K562 (cell line): ENCODE measurements around the gene PRR35. TPM values are rescaled to one million over a fixed set of nuclear protein-coding genes. Genes with fewer than 3 reads are reported as not detected.

Experiments used
- ATAC-seq: fragments of 200-7000 bp; cut with Tn5 transposase; 3 replicates; pipeline ENCODE4 v1.9.1; 2020; ENCODE audit warnings: moderate library complexity
- BruUV-seq: library from RNA; stranded (reverse); fragments of 400-500 nt; replicated peaks from 2 replicates; lab custom pipeline; 2021; lab: Mats Ljungman, UMichigan
- CTCF ChIA-PET: fragments of 300-600 bp; formaldehyde crosslinking; extraction: SDS; loops from one replicate; lab custom pipeline; 2021; ENCODE audit warnings: low intra/inter-chr PET ratio; lab: Yijun Ruan, JAX
- POLR2A ChIA-PET: fragments of 300-600, 350-650 bp; sonication (Branson Sonifier 250); formaldehyde crosslinking; extraction: SDS; loops from one replicate; lab custom pipeline; 2021; ENCODE audit warnings: antibody characterized with exemption, inconsistent platforms; lab: Yijun Ruan, JAX
- DNase-seq, 4 experiments: peaks; one replicate each; pipeline versions ENCODE4 v3.0.0 to v3.0.0-alpha.2; 2011 to 2018; ENCODE audit warnings: low spot score in 3 of 4, mixed read lengths in 3 of 4; ENCODE audit errors: extremely low read depth in 1 of 4
- FAIRE-seq: peaks from 2 replicates; lab custom pipeline; 2011; peaks lifted over from hg19 to GRCh38; lab: Jason Lieb, UNC
- H2AFZ ChIP-seq: 2 replicates; pipeline ENCODE4 v1.6.0; 2011; ENCODE audit warnings: low read depth, low read length, control low read depth, inconsistent platforms
- H3K27ac ChIP-seq: fragments of 200-600 bp; 3 replicates; pipeline ENCODE4 v1.8.0; 2011; ENCODE audit warnings: low read depth, mild to moderate bottlenecking, control low read depth, inconsistent platforms, low read length, moderate library complexity, mixed read lengths; ENCODE audit errors: extremely low read depth
- H3K27me3 ChIP-seq, 2 experiments: fragments of 300-600 bp in 1 of 2; 2 replicates in 1 of 2; 3 replicates in 1 of 2; pipeline versions ENCODE4 v1.6.0 to v1.8.0; 2011; ENCODE audit warnings: inconsistent platforms in 2 of 2, low read length in 2 of 2, mild to moderate bottlenecking in 1 of 2, mixed read lengths in 1 of 2, moderate library complexity in 1 of 2; ENCODE audit not compliant: control insufficient read depth in 2 of 2, insufficient read depth in 2 of 2
- H3K36me3 ChIP-seq: fragments of 300-600 bp; 3 replicates; pipeline ENCODE4 v1.8.0; 2011; ENCODE audit warnings: mild to moderate bottlenecking, low read length, inconsistent platforms; ENCODE audit not compliant: control insufficient read depth, insufficient read depth
- H3K4me1 ChIP-seq, 2 experiments: fragments of 200-600 bp in 1 of 2; replicated peaks in 1 of 2; 2 replicates in 1 of 2; 3 replicates in 1 of 2; pipeline versions ENCODE4 v1.5.1 to v1.8.0; 2011; ENCODE audit warnings: inconsistent platforms in 2 of 2, low read length in 2 of 2, mild to moderate bottlenecking in 1 of 2, mixed read lengths in 1 of 2, moderate library complexity in 1 of 2; ENCODE audit not compliant: control insufficient read depth in 2 of 2, insufficient read depth in 2 of 2
- H3K4me2 ChIP-seq: 2 replicates; pipeline ENCODE4 v1.6.1; 2011; ENCODE audit warnings: low read length, control low read depth, inconsistent platforms, mixed read lengths; ENCODE audit not compliant: insufficient read depth
- H3K4me3 ChIP-seq: fragments of 200-600 bp; sonication (generic), shearing (Covaris generic); 2 replicates; pipeline ENCODE4 v1.5.1; 2016; ENCODE audit warnings: control low read depth, inconsistent platforms
- H3K79me2 ChIP-seq: fragments of 200-600 bp; 3 replicates; pipeline ENCODE4 v1.8.0; 2011; ENCODE audit warnings: low read length, inconsistent platforms; ENCODE audit not compliant: control insufficient read depth, insufficient read depth
- H3K9ac ChIP-seq, 2 experiments: 2 replicates each; pipeline versions ENCODE4 v1.6.0 to v1.6.1; 2011; ENCODE audit warnings: low read depth in 2 of 2, low read length in 2 of 2, control low read depth in 1 of 2, inconsistent platforms in 1 of 2, mild to moderate bottlenecking in 1 of 2, mixed read lengths in 1 of 2; ENCODE audit not compliant: insufficient read depth in 1 of 2
- H3K9me1 ChIP-seq: one replicate; pipeline ENCODE4 v1.6.0; 2011; ENCODE audit warnings: inconsistent platforms, mild to moderate bottlenecking, low read length, moderate library complexity; ENCODE audit not compliant: control insufficient read depth, insufficient read depth
- H3K9me3 ChIP-seq: replicated peaks from 2 replicates; pipeline ENCODE4 v1.5.1; 2011; ENCODE audit warnings: low read depth, low read length, inconsistent platforms; ENCODE audit not compliant: control insufficient read depth, insufficient read depth
- H4K20me1 ChIP-seq: replicated peaks from 2 replicates; pipeline ENCODE4 v1.6.1; 2011; ENCODE audit warnings: low read length, inconsistent platforms, mixed read lengths; ENCODE audit not compliant: control insufficient read depth, insufficient read depth
- BHLHE40 ChIP-seq: IDR thresholded peaks from 2 replicates; pipeline ENCODE4 v1.6.1; 2011; ENCODE audit warnings: low read length, improper control_type of control experiment
- CEBPG ChIP-seq, 3 experiments: fragments of 200-800 bp in 1 of 3; sonication (Bioruptor generic) in 1 of 3; sonication (generic) in 1 of 3; formaldehyde crosslinking in 1 of 3; IDR thresholded peaks in 2 of 3; conservative IDR thresholded peaks in 1 of 3; 2 replicates each; pipeline versions ENCODE4 v1.6.1 to v1.8.0; 2016 to 2022; ENCODE audit warnings: missing compliant biosample characterization in 2 of 3, missing genetic modification characterization in 2 of 3, mild to moderate bottlenecking in 1 of 3, missing genetic modification reagents in 1 of 3
- FOXK2 ChIP-seq, 2 experiments: fragments of 450-650 bp; IDR thresholded peaks in 1 of 2; conservative IDR thresholded peaks in 1 of 2; 2 replicates each; pipeline ENCODE4 v1.6.1; 2016; ENCODE audit warnings: low read depth in 2 of 2, mild to moderate bottlenecking in 1 of 2
- ZNF586 ChIP-seq: fragments of 450-650 bp; formaldehyde crosslinking; conservative IDR thresholded peaks from 2 replicates; pipeline ENCODE4 v1.4.0; 2020; ENCODE audit warnings: mild to moderate bottlenecking, moderate library complexity
- WGBS: fragments of 100-300 bp; shearing (Covaris generic); methylation state at CpG from one replicate; pipeline ENCODE4 v1.1.6; 2016; ENCODE audit warnings: low coverage, mixed read lengths; ENCODE audit not compliant: insufficient coverage; ENCODE audit errors: missing lambda C conversion rate; 5-methylcytosine and 5-hydroxymethylcytosine counted together
- in situ Hi-C: fragments of 300-500 bp; cut with MboI; formaldehyde crosslinking; loops from 4 replicates; pipeline ENCODE4 v1.15.0; 2018; ENCODE audit warnings: inconsistent platforms, mixed read lengths
- intact Hi-C: fragments of 100-400 bp; cut with micrococcal nuclease; formaldehyde crosslinking; loops from 2 replicates; pipeline ENCODE4 v1.14.2; 2022
- polyA plus RNA-seq, 8 experiments: library from polyadenylated mRNA; depleted of rRNA in 4 of 8; stranded (reverse) in 5 of 8; unstranded in 3 of 8; fragments of >200 nt; fragmentation: Nextera tagmentation in 2 of 8; fragmentation: Illumina TruSeq in 1 of 8; extraction: Ambion mirVana in 2 of 8; extraction: Trizol in 1 of 8; gene quantifications; 2 replicates each; pipeline versions ENCODE4 v1.2.1 to v1.2.3, GENCODE V29; 2011 to 2014; ENCODE audit warnings: inconsistent platforms in 1 of 8, missing spikeins in 1 of 8
- total RNA-seq, 7 experiments: library from RNA; depleted of rRNA in 6 of 7; stranded (reverse); fragments of >200 nt in 6 of 7; fragmentation: Illumina TruSeq in 2 of 7; extraction: Trizol in 2 of 7; gene quantifications; 2 replicates each; pipeline versions ENCODE4 v1.2.1 to v1.2.3, GENCODE V29; 2011 to 2021; ENCODE audit warnings: low replicate concordance in 1 of 7
- TF ChIP-seq, protein P1 (sequence below): fragments of 450-650 bp; IDR thresholded peaks from 2 replicates; pipeline ENCODE4 v1.6.1; 2017; ENCODE audit warnings: antibody characterized with exemption
- TF ChIP-seq, protein P2 (sequence below): IDR thresholded peaks from 2 replicates; pipeline ENCODE4 v1.6.1; 2014; ENCODE audit warnings: antibody characterized with exemption
- TF ChIP-seq, protein P3 (sequence below), 2 experiments: IDR thresholded peaks; 2 replicates each; pipeline ENCODE4 v1.6.1; 2012; ENCODE audit warnings: improper control_type of control experiment in 2 of 2, low read depth in 2 of 2, low read length in 2 of 2, borderline replicate concordance in 1 of 2

PRR35 gene
- total and polyA plus RNA-seq, 9 of the 15 experiments (the other 6 are each of a cell fraction or from before 2014, with no cell fraction given), result 0.17 to 0.45 (median 0.21) TPM; not detected in 5

DNA sequence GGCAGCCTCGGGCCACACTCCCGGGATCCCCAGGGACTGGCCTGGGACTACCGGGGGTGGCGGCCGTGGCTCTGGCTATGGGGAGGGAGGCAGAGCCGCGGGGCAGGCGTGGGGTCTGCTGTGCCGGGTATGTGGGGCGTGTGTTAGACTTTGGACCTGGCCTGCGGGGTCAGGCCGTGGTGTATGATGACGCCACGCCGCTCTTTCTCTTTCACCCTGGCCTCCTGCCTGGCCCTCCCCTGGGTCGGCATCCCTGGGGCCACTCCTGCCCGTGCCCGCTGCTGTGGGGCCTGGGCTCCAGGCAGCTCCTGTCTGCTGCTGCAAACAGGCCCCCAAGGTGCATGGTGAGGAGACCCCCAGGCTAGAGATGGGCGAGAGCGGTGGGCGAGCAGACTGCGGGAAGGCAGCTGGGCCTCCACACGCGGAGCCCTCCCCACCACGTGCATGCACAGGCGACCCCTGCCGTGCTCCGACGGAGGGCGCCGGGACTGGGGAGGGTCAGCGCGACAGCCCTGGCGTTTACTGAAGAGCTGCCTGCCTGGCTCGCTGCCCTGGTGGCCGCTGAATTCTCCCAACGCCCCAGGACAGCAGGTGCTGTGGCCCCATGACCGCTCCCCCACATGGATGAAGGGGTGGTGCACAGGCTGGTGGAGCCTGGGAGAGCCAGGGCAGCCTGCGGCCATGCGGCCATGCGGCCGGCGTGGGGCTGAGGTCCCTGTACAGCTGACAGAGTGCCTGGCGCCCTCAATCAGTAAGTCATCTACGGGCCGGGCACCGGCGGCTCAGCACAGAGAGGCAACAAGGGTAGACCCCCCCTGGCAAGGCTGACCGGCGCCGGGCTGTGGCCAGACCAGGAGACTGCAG is 16.7 kb upstream of the PRR35 start:
- WGBS, result 96% methylated on average over 34 of the region's 51 CpGs
- Histone ChIP-seq H3K9ac (peak overlapping the region in 1 of 2 experiments; percentile 36; a peak in 2 of 4 replicates), H3K27me3 (no peaks in the 10 kb centered on the region), H3K79me2 (peaks cover 88% of the 10 kb centered on the region), H3K4me2 (no peak overlapping the region), H2AFZ (no peak overlapping the region), H3K9me1 (peaks cover 4% of the 10 kb centered on the region), H3K9me3 (no peaks in the 10 kb centered on the region), H3K27ac (no peak overlapping the region), H3K4me3 (no peak overlapping the region), H3K36me3 (peaks cover 67% of the 10 kb centered on the region; the same call in 1 of the 3 replicates), H4K20me1 (0 out of 2 replicates have a peak, but pooled peaks cover 7% of the 10 kb centered on the region), H3K4me1 (peaks cover 0 to 73% of the 10 kb centered on the region in 2 experiments; a peak in 3 of 5 replicates)
- in situ Hi-C loops (no loop called here), intact Hi-C loops (no loop called here)
- FAIRE-seq (no peak), DNase-seq (no peak), ATAC-seq (no peak)
- TF ChIP-seq, protein P1, sequence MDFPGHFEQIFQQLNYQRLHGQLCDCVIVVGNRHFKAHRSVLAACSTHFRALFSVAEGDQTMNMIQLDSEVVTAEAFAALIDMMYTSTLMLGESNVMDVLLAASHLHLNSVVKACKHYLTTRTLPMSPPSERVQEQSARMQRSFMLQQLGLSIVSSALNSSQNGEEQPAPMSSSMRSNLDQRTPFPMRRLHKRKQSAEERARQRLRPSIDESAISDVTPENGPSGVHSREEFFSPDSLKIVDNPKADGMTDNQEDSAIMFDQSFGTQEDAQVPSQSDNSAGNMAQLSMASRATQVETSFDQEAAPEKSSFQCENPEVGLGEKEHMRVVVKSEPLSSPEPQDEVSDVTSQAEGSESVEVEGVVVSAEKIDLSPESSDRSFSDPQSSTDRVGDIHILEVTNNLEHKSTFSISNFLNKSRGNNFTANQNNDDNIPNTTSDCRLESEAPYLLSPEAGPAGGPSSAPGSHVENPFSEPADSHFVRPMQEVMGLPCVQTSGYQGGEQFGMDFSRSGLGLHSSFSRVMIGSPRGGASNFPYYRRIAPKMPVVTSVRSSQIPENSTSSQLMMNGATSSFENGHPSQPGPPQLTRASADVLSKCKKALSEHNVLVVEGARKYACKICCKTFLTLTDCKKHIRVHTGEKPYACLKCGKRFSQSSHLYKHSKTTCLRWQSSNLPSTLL, result no peak
- TF ChIP-seq, protein P2, sequence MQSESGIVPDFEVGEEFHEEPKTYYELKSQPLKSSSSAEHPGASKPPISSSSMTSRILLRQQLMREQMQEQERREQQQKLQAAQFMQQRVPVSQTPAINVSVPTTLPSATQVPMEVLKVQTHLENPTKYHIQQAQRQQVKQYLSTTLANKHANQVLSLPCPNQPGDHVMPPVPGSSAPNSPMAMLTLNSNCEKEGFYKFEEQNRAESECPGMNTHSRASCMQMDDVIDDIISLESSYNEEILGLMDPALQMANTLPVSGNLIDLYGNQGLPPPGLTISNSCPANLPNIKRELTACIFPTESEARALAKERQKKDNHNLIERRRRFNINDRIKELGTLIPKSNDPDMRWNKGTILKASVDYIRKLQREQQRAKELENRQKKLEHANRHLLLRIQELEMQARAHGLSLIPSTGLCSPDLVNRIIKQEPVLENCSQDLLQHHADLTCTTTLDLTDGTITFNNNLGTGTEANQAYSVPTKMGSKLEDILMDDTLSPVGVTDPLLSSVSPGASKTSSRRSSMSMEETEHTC, result no peak
- TF ChIP-seq ZNF586 (CRISPR knock-in tag) (no peak), CEBPG (CRISPR knock-in tag; IDR thresholded peaks at IDR 0.05) (no peak), CEBPG (tag; conservative IDR thresholded peaks at IDR 0.05 in 1 of 2, IDR thresholded peaks at IDR 0.05 in 1 of 2) (no peak), FOXK2 (conservative IDR thresholded peaks at IDR 0.05 in 1 of 2, IDR thresholded peaks at IDR 0.05 in 1 of 2; ENCODE audit: low read depth in 2 of 2) (no peak), BHLHE40 (no peak)
- TF ChIP-seq, protein P3, sequence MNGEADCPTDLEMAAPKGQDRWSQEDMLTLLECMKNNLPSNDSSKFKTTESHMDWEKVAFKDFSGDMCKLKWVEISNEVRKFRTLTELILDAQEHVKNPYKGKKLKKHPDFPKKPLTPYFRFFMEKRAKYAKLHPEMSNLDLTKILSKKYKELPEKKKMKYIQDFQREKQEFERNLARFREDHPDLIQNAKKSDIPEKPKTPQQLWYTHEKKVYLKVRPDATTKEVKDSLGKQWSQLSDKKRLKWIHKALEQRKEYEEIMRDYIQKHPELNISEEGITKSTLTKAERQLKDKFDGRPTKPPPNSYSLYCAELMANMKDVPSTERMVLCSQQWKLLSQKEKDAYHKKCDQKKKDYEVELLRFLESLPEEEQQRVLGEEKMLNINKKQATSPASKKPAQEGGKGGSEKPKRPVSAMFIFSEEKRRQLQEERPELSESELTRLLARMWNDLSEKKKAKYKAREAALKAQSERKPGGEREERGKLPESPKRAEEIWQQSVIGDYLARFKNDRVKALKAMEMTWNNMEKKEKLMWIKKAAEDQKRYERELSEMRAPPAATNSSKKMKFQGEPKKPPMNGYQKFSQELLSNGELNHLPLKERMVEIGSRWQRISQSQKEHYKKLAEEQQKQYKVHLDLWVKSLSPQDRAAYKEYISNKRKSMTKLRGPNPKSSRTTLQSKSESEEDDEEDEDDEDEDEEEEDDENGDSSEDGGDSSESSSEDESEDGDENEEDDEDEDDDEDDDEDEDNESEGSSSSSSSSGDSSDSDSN (IDR thresholded peaks at IDR 0.05; ENCODE audit: borderline replicate concordance in 1 of 2, low read depth in 2 of 2, low read length in 2 of 2), result no peak
- POLR2A ChIA-PET, result interaction anchor here (0.9 to 1.0 kb wide), 2 partner anchors 9 to 15 kb away, joined by 3 read pairs; no protein-coding TSS in a partner anchor
- BruUV-seq, result no TSS peak
- CTCF ChIA-PET, result no interaction called here
